Hematopoietic multipotent progenitor cell treated with erythropoietin and hydrocortisone succinate and interleukin-3 and kit ligand, for 8 days (in vitro differentiated cells): ENCODE measurements around the gene CDH23.
A peak's percentile ranks its signal among the peaks of the same experiment; 100 is the strongest.

Experiments
- DNase-seq: peaks from one replicate; pipeline ENCODE4 v3.0.0-alpha.2; 2015

Gene CDH23

DNA sequence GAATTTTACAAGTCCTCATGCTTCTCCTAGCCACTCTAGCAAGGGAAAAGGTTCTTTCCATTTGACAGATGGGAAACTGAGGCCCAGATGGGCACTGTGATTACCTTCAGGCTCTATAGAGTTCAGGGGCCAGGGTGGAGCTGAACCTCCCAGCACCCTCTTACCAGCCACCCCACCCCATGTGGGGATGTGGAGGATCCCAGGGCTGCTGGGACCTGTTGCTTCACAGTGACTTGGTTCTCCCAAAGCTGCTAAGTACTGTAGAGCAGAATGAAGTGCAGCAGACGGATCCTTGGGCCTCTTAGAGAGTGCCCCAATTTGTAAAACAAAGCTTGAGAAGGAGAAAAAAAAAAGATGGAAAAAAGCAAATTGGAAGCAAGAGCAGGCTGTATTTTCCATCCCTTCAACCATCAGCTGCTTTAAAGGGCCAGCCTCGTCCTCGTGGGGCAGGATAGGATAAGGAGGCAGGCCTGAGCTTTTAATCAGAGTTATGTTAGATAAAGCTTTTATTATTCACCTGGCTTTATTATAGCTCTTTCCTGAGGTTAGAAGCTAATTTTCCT, 147.0 kb downstream of the CDH23 start:
- no peak for DNase-seq

DNA sequence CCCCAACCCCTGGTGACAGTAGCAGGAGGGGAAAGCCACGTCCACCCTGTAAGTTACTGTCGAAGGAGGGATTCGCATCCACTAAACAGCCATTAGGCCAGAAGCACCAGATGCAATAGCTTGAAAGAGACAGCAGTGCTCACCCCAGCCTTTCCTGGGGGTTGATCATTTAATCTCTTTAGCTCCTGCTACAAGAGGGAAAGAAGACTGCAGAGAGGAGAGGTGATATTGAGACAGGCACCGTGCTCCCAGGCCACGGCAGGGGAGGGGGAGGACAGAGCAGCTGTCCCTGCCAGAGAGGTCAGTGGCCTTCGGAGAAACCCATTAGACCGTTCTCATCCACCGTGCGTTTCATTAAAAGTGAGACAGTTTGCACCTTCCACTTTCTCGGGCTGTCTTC, 148.3 kb downstream of the CDH23 start:
- no peak for DNase-seq

DNA sequence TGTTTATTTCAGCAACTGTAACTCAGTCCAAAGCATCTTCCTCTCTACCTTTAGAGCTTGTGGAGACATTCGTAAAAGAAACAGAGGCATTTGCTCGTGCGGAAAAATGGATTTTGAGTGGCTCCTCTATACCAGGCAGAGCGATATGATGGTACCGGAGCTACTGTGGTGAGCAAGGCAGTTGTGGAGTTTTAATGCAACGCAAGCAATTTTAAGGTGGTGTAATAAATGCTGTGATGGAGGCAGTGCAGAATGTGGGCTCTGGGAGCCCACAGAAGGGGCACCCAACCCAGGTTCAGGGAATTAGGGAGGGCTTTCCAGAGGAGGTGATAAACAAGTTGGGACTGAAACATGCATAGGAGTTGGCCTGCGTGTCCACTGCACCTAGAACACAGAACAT, 149.5 kb downstream of the CDH23 start:
- DNase-seq = no peak

DNA sequence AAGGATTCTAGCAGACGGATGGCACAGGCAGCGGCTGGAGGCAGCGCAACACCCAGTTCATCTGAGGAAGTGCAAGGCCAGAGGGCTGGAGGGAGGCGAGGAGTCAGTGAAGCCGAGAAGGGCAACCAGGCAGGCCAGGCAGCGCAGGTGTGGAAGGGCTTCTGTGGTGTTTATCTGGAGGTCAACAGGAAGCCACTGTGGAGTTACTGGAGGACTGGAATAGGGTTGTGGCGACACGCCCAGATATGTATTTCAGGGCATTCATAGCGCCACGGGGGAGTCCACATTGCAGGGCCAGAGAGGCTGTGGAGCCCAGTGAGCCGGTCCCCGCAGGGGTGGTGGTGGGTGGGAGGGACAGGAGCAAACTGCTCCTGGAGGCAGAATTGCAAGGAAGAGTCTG, 150.6 kb downstream of the CDH23 start:
- DNase-seq = no peak

DNA sequence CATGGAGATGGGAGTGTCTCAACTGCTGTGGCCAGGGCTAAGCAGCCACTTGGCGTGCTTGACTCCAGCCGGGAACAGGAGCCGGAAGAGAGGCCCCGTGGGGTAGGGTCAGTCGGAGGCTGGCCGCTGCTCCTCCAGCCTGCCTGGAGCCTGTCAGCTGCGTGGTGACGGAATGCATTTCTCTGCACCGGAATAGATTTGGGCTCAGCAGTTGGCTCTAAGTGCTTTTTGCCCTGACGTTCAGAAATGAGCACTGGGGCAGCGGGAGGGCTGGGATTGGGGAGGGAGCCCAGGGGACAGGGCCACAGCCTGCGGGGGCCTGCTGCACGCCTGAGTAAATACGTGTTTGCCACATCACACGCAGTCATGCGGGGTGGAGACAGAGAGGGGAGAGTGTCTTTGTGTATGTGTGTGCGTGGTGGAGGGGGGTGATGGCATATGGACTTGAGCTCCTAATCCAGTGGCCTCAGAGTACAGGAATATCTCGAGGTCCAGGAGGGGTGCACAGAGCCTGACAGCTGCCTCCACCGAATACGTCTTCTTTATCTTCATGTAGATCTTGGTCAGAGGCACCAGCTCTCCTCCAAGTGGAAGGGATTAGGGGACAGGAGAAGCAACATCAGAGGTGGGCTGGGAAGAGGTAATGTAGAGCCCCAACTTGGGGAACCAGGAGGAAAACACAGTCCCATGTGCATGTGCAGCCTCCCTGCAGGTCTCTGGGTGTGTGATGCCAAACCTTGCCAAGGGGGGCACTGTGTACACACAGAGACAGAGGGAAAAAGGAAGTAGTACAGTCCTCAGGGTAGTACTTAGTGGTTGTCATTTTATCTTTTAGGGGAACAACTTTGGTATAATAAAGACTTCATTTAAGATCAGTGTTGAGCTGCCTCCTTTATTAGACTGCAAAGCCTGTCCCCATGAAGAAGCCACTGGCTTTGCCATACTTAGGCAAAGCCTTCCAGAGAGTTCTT, 151.4 kb downstream of the CDH23 start:
- DNase-seq = peak; percentile 22

DNA sequence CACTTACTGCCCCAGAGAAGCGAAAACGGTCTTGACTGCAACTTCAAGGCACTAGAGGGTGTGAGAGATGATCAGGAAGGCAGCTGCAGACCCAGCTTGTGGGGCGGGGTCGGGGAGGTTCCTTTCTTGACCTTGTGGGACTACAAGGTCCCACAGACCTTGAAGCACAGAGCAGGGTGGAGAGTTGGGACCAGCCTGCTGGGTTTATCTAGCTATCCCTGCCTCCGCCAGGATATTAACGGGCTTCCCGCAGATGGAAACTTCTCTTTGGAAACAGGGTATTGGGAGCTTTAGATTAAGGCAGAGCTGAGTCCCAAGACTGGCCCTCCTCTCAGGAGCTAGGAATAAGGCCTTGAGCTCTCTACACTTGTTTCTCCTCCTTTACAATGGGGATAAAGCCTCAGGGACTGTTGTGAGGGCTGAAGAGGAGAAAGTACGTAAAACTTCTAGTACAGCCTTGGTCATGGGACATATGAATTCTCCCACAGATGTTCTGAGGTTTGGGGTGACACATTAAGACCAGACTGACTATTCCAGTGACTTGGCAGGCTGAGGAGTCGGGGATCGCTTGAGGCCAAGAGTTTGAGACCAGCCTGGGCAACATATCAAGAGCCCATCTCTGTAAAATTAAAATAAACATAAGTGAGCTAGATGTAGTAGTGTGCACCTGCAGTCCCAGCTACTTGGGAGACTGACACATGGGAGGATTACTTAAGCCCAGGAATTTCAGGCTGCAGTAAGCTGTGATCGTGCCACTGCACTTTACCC, 153.2 kb downstream of the CDH23 start:
- no peak for DNase-seq

DNA sequence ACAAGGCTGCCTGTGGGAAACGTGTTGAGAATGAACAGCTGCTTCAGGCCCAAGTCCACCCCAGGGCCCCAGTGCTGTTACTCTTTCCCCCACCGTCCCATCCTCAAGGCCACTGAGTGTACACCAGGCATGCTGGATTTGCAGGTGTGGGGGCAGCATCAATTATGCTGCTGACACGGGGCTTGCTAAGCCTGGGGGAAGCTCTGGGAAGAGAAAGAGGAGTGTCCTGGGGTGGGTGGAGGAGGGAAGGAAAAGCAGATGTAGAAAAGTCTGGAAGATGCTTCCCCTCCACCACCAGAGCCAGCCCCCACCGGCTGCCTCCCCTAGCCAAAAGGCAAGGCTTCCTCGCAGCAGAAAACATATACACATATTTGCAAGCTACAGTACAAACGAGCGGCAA, 153.9 kb downstream of the CDH23 start:
- no peak for DNase-seq

DNA sequence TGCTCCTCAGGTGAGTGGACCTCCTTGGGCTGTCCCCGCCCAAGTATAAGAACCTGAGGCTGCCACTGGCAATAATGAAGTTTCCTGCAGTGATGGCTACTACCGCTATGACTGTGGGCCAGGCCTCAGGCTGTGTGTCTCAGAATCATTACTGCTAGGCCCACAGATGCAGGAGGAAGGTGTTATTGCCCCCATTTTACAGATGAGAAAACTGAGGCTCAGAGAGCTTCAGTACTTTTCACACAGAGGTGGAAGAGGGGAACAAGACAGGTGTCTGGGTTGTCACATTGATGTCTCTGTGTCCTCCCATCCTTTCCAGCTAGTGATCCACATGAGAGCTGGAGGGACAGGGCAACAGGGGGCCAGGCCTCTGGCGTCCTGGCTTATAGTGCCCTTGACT, 155.2 kb downstream of the CDH23 start:
- no peak for DNase-seq

DNA sequence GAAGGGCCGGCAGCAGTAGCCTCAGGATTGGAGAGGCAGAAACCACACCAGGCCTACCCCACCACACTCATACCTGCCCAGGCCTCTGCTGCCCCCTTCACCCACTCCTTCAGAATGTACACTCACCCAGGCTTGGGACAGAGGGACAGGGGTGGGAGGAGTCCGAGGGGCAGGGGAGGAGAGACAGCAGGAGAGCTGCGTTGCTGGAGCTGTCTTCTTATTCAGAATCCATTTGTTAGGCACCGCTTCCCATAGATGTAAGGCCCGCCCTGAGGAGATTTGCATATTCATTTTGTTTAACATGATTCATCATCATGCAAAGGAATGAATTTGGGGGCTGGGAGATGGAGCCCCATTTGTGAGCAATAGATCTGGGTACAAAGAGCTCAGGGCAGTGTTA, 156.7 kb downstream of the CDH23 start:
- DNase-seq = no peak

DNA sequence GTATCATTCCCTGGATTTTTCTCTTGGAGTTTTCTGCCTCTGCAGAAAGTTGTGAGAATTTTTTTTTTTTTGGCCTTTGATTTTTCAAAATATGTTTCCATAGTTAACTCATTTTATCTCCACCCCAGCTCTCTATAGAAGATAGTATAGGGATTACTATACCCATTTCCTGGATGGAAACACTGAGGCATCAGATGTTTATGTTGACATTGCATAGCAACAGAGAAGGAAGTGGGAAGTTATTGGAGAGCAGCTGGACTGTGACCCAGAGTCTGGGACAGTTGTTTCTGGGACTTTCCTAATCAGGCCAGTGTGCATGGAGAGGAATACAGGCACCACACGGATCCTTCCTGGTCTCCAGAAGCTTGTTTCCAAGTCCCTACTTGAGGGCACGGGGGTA, 158.0 kb downstream of the CDH23 start:
- DNase-seq = no peak

DNA sequence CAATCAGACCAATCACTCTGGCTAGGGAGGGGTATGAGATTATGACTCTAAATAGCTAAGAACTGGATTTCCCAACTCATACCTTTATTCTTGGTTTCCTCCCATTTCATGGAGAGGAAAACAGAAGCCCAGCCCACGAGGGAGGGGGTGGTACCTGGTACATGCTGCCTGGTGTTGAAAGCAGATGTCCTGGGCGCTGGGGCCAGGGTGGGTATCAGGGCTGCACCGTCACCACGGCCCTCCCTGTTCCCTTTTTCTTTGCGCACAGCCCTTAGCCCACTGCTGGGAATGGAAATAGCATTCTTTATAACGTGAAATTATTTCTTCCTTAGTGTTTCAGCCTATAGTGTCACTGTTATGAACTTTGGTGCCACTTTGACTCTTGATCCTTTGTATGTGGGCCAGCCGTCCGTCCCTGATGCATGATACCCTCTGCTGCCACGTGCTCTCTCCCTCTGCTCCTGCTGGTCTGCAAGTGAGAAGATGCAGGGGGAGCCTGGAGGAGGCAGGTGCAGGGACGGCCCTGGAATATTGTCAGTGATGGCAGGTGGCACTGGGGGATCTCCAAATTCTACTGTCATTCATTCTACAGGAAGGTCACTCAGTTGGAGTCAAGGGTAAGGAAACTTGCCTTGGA, 158.5 kb downstream of the CDH23 start:
- no peak for DNase-seq

DNA sequence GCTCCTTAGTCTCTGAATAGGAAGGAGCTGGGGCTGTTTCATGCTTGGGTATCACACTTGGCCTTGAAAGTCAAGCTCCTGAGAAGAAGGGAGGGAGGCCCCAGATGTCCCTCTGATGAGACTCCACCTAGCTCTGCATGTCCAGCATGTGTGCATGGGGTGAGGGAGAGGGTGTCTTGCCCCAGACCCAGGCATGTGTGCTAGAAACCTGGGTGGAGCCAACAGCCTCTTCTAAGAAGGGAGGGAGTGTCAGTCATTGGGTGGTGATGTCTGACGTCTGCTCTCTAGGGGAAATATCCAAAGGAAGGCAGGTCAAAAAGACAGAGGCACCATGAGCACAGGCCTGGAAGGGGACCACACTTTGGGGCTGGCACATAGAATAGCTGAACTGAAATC, 159.0 kb downstream of the CDH23 start:
- no peak for DNase-seq

DNA sequence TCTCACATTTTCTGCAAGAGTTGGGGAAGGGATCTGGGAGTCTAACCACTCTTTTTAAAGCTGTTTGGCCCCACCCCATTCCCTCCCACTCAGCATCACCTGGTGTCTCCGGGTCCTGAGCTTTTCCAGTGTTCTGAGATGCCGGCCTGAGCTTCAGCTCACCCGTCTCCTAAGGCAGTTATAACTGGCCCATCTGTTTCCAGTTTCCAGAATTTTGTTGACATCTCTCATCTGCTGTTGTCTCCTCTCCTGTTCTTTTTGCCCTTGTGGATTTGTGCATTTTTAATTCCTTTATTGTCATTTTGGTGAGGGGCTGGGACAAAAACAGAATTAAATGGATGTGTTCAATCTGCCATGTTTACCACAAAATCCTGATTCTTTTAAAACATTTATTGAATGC, 162.3 kb downstream of the CDH23 start:
- no peak for DNase-seq

DNA sequence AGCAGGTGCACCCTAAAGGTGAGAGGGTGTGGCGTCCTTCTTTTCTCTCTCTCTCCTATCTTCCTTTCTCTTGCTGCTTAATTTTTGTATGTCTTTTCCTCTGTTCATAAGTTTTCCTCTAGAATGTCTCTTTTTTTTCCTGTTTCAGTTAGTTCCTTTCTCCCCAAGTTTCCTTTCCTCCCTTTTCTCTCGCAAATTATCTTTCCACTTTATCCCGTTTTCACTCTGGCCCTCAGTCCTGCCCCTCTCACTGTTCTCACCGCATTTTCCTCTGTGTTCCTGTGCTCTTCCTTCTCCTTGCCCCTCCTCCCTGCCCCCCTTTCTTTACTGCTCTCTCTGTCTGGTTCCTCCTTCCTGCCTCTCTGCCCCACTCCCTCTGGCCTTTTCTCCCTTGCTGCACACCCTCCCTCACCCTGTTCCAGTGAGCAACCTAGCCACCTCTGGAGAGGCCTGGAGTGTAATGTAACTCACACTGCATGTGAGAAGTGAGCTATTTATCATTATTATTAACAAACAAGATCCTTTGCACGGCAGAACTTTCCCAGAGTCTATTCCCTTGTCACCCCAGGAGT, 164.4 kb downstream of the CDH23 start:
- no peak for DNase-seq

DNA sequence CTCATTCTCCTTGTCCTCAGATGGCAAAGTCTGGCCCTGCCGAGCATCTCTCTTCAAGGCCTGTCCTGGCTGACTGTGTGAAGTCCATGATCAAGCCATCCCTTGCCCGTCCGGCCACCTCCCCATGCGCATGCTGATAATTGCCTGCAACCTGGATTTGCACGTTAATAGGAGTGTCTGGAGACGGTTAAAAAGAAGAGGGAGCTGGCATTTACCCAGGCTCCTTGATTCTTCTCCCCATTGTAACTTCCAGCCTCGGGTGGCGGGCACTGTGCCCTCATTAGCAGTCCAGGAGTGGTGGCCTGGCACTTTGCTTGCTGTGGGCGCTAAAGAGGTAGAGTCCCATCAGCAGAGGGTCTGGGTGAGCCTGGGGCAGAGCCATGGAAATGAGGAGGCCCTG, 165.5 kb downstream of the CDH23 start:
- DNase-seq = no peak

DNA sequence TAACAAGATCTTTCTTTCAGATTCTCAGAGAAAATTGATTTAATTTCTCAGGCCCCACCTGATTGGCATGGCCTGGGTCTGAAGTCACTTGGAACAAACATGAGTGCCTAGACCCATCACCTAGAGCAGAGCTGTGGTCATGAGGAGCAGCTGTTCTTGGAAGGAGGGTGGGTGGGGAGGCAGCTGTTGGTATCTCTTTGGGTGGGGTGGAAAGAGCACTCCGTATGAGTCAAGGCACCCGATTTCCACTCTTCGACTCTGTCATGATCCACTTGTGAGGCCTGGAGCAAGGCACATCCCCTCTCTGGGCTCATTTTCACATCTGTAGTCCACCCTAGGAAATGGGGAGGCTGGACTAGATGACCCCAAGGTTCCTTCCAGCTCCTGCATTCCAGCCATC, 166.2 kb downstream of the CDH23 start:
- DNase-seq = no peak

DNA sequence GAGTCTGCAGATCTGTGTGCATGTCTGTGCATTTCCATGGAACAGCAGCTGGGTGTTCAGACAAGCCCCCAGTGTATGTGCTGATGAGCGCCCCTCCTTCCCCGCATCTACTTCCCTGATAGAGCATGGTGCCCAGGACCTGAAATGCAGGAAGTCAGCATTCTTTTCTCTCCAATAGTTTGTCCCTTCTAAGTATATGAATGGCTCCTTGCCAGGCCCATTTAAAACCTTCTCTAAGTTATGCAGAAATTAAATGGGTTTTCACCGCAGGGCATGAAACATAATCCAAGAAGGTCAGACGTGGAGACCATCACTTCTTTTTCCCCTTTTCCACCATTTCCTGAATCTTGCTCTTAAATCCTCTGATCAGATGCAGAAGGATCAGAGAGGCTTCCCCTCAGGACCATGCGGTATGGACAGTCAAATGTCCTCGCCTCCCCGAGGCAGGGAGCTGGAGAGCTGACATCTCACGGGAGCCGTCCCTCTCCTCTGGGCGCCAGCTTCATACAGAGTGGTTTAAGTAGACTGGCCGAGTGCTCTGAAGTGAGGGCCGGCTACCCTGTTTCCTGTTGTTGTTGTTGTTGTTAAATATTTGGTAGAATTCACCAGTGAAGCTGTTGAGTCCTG, 167.6 kb downstream of the CDH23 start:
- no peak for DNase-seq

DNA sequence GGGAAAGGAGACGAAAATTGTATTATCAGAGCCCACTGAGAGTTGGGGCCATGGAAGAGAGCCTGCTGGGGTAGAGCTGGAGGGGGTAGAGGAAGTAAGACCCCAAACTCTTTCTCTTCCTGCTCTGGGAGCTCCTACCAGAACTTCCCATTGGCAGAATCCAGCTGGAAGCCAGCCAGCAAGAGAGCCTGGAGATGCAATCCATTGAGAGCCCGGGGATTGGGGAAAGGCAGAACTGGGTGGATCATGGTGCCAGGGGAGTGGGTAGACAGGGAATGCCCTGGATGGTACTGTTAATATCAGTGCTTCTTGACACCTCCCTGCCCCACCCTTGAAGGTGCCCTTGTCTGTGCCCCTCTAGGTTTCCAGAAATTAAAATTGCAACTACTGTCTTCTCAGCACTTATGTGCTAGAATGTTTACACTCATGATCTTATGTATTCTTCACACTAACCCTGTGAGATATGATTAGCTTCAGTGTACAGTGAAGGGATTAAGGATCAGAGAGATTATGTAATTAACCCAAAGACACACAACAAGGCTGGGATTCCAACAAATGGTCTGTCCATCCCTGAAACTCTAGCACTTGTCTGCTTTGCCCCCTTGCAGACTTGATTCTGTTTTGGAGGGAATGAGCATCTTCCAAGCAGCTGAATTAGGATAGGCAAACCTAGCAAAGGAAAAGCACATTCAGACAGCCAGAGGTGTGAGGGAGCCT, 168.7 kb downstream of the CDH23 start:
- DNase-seq = no peak

DNA sequence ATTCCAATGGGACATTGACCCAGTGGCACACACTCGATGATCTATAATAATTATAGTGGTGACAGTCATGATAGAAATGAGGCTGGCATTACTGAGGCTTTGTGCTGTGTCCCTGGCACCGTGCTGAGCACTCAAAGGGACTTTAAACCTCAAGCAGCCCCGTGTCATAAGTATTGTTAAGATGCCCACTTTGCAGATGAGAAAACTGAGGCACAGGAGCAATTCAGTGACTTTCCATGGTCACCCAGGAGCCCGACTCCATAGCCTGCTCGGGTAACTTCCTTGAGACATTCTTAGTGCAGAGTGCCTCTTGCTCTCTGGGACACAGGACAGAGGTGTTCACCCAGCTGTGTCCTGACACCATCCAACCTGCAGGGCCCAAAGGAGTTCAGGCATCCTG, 170.3 kb downstream of the CDH23 start:
- no peak for DNase-seq

DNA sequence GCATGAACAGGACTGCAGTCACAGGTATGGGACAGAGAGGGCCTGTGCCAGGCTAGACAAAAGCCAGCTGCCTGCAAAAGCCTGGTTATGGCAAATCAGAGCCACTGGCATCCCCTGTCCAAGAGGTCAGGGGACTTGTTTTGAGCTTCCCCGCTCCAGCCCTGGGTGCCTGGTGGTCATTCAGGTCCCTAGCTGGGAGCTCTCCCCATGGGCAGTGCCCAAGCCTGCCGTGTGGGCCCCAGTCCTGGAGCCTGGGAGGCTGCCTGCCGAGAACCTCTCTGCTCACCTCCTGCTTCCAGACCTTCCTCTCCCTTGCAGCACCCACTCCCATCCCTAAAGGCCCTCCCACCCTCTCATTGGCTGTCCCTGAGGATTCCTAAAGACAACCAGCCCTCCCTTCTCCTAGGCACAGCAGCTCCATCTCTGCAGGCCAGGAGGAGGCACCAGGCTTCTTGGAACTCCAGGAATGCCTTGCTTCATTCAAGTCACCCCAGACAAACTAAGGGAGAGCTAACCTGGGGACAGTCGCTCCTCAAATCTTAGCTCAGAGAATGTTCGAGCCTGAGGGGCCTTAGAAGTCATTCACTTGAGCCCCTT, 172.3 kb downstream of the CDH23 start:
- DNase-seq = no peak
